HG03103 (cell line): ENCODE results near the gene ADAM12.

Experiments used
- ATAC-seq: cut with Tn5 transposase; IDR thresholded peaks from one replicate; pipeline ENCODE4 v1.9.1; 2021; ENCODE audit warnings: low read depth; ENCODE audit not compliant: unreplicated experiment

Gene ADAM12

GRCh38 chr10:126127481-126128029 is 260.7 kb downstream of the ADAM12 start:
- ATAC-seq = no peak

GRCh38 chr10:126126866-126127265 is 261.4 kb downstream of the ADAM12 start:
- ATAC-seq = no peak

- ATAC-seq = no peak
Measured at GRCh38 chr10:126126023-126126422, 262.3 kb downstream of the ADAM12 start.

- ATAC-seq = no peak
Measured at GRCh38 chr10:126124668-126125349, 263.5 kb downstream of the ADAM12 start.

GRCh38 chr10:126124046-126124445 is 264.2 kb downstream of the ADAM12 start:
- no peak for ATAC-seq

- no peak for ATAC-seq
Measured at GRCh38 chr10:126123466-126123865, 264.8 kb downstream of the ADAM12 start.

- ATAC-seq = no peak
Measured at GRCh38 chr10:126122881-126123280, 265.4 kb downstream of the ADAM12 start.

- ATAC-seq = no peak
Measured at GRCh38 chr10:126119599-126119998, 268.7 kb downstream of the ADAM12 start.

- ATAC-seq = no peak
Measured at GRCh38 chr10:126118476-126118875, 269.8 kb downstream of the ADAM12 start.

- ATAC-seq = no peak
Measured at GRCh38 chr10:126117196-126117595, 271.1 kb downstream of the ADAM12 start.

GRCh38 chr10:126115886-126116285 is 272.4 kb downstream of the ADAM12 start:
- ATAC-seq = no peak

- ATAC-seq = no peak
Measured at GRCh38 chr10:126114884-126115555, 273.3 kb downstream of the ADAM12 start.

- ATAC-seq = no peak
Measured at GRCh38 chr10:126111516-126111915, 276.8 kb downstream of the ADAM12 start.

- ATAC-seq = no peak
Measured at GRCh38 chr10:126110489-126111180, 277.6 kb downstream of the ADAM12 start.

GRCh38 chr10:126109893-126110292 is 278.4 kb downstream of the ADAM12 start:
- no peak for ATAC-seq

- no peak for ATAC-seq
Measured at GRCh38 chr10:126108693-126109092, 279.6 kb downstream of the ADAM12 start.

- ATAC-seq = no peak
Measured at GRCh38 chr10:126104767-126105166, 283.5 kb downstream of the ADAM12 start.

GRCh38 chr10:126102636-126103035 is 285.6 kb downstream of the ADAM12 start:
- no peak for ATAC-seq

- ATAC-seq = peak; percentile 93
Measured at GRCh38 chr10:126101736-126102135, 286.5 kb downstream of the ADAM12 start.

- ATAC-seq = peak; percentile 6
Measured at GRCh38 chr10:126101325-126101724, 287.0 kb downstream of the ADAM12 start.

- no peak for ATAC-seq
Measured at GRCh38 chr10:126099366-126099765, 288.9 kb downstream of the ADAM12 start.
